CD4-positive, alpha-beta T cell (primary cell): ENCODE results near the gene CD226. TPM values are rescaled to one million over a fixed set of nuclear protein-coding genes. Genes with fewer than 3 reads are reported as not detected.

Source experiments
- ATAC-seq: fragments of 200-7000 bp; cut with Tn5 transposase; one replicate; pipeline ENCODE4 v1.10.0; 2022; ENCODE audit warnings: mild to moderate bottlenecking; ENCODE audit not compliant: poor library complexity
- CTCF ChIA-PET: fragments of 350-600 bp; sonication (Branson Sonifier 250); formaldehyde crosslinking; loops from one replicate; lab custom pipeline; 2021; ENCODE audit warnings: antibody characterized with exemption, inconsistent platforms; lab: Charles Lee
- POLR2A ChIA-PET: fragments of 350-600 bp; sonication (Branson Sonifier 250); formaldehyde crosslinking; loops from one replicate; lab custom pipeline; 2021; ENCODE audit warnings: antibody characterized with exemption, inconsistent platforms; lab: Charles Lee
- DNase-seq, 14 experiments: peaks; one replicate each; pipeline ENCODE4 v3.0.0-alpha.2; 2013 to 2020; ENCODE audit warnings: mixed read lengths in 2 of 14
- H3K27ac ChIP-seq, 2 donors: one replicate each; pipeline versions ENCODE4 v1.5.1 to v1.7.0; 2013; ENCODE audit warnings: low read length in 2 of 2, low read depth in 1 of 2, mild to moderate bottlenecking in 1 of 2
- H3K27me3 ChIP-seq, 2 experiments: 1 replicate in 1 of 2; 2 replicates in 1 of 2; pipeline versions ENCODE4 v1.6.1 to v1.7.0; 2013; ENCODE audit warnings: low read length in 2 of 2, control low read depth in 1 of 2, mild to moderate bottlenecking in 1 of 2, moderate library complexity in 1 of 2; ENCODE audit not compliant: insufficient read depth in 2 of 2, control insufficient read depth in 1 of 2
- H3K36me3 ChIP-seq: one replicate; pipeline ENCODE4 v1.6.1; 2013; ENCODE audit warnings: low read length, control low read depth; ENCODE audit not compliant: insufficient read depth
- H3K4me1 ChIP-seq: one replicate; pipeline ENCODE4 v1.6.1; 2013; ENCODE audit warnings: low read length, control low read depth; ENCODE audit not compliant: insufficient read depth
- H3K4me3 ChIP-seq: one replicate; pipeline ENCODE4 v1.5.1; 2013; ENCODE audit warnings: mild to moderate bottlenecking, low read length, moderate library complexity
- H3K9me3 ChIP-seq, 2 experiments: 1 replicate in 1 of 2; 2 replicates in 1 of 2; pipeline versions ENCODE4 v1.6.1 to v1.7.0; 2013; ENCODE audit warnings: low read length in 2 of 2, mild to moderate bottlenecking in 2 of 2, control low read depth in 1 of 2, moderate library complexity in 1 of 2; ENCODE audit not compliant: control insufficient read depth in 1 of 2, insufficient read depth in 1 of 2
- H3K27ac Mint-ChIP-seq: one replicate; pipeline ENCODE4 v1.8.0; 2020; ENCODE audit warnings: mixed read lengths
- H3K27me3 Mint-ChIP-seq: one replicate; pipeline ENCODE4 v1.8.0; 2021; ENCODE audit warnings: mixed read lengths
- H3K36me3 Mint-ChIP-seq: one replicate; pipeline ENCODE4 v1.8.0; 2021; ENCODE audit warnings: low read depth, mixed read lengths
- H3K4me1 Mint-ChIP-seq: one replicate; pipeline ENCODE4 v1.8.0; 2021; ENCODE audit warnings: low read depth, mixed read lengths
- H3K4me3 Mint-ChIP-seq: one replicate; pipeline ENCODE4 v1.8.0; 2020; ENCODE audit warnings: mild to moderate bottlenecking, mixed read lengths
- H3K9me3 Mint-ChIP-seq: one replicate; pipeline ENCODE4 v1.8.0; 2020; ENCODE audit warnings: mixed read lengths
- CTCF ChIP-seq: fragments of 200-600 bp; IDR thresholded peaks from one replicate; pipeline ENCODE4 v1.8.0; 2022; ENCODE audit warnings: antibody characterized with exemption, mild to moderate bottlenecking
- intact Hi-C, 2 experiments: fragments of 100-400 bp; cut with DNase I in 1 of 2; cut with micrococcal nuclease in 1 of 2; formaldehyde crosslinking; loops; one replicate each; pipeline versions ENCODE4 v1.15.1 to v1.9.0; 2023 to 2025; cut with DNase I, micrococcal nuclease
- total RNA-seq, 174 experiments: library from RNA in 2 of 174; stranded (reverse) in 2 of 174; gene quantifications; one replicate each; pipeline ENCODE4 v1.2.3 and lab custom pipeline; 2021 to 2026

Gene CD226
- total RNA-seq, 2 experiments from 2014 or later: 74.0 to 74.8 TPM

GRCh38 chr18:69929041-69929774 lies 18.5 kb downstream of the CD226 start:
- Histone ChIP-seq H3K27me3 (no peaks in the 10 kb centered on the region), H3K9me3 (no peaks in the 10 kb centered on the region), H3K27ac (no peak overlapping the region), H3K36me3 (peaks cover 49% of the 10 kb centered on the region), H3K4me1 (peaks cover 13% of the 10 kb centered on the region), H3K4me3 (no peak overlapping the region)
- DNase-seq (no peak), ATAC-seq (no peak)
- Mint-ChIP-seq H3K27me3 (no peaks in the 10 kb centered on the region), H3K9me3 (no peaks in the 10 kb centered on the region), H3K4me3 (no peak overlapping the region), H3K27ac (peak overlapping the region; percentile 52), H3K4me1 (peaks cover 60% of the 10 kb centered on the region), H3K36me3 (peaks cover 65% of the 10 kb centered on the region)
- no peak for TF ChIP-seq CTCF
- ChIA-PET CTCF (interaction anchor here (1.5 kb wide), 1 partner anchor 30 kb away, joined by 6 read pairs; no protein-coding TSS in a partner anchor), POLR2A (interaction anchor here (1.0 to 1.4 kb wide), 2 partner anchors 18 to 27 kb away, joined by 3 to 5 read pairs; partner anchors contain the start of gene CD226)
- intact Hi-C loops: no loop called here

DNA sequence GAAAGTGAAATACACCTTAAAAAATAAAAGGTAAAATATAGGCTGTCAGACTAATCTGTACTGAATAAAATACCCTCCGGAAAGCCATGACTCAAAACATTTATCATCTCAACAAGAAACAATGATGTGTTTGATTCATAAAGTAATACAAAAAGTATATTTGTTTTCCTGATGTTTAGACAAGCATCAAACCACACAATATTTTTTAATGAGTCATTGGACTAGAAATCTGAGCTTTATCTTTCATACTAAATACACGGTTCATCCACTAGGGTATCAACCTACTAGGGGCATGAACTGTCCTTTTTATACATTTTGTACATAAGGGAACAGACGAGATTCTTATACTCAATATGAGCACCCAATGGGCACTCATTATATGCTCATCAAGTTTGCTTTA lies 31.3 kb downstream of the CD226 start:
- no peak for ATAC-seq
- TF ChIP-seq CTCF: no peak
- POLR2A ChIA-PET: interaction anchor here (0.6 to 2.6 kb wide), 5 partner anchors 19 to 52 kb away, joined by 3 to 13 read pairs (median 3); no protein-coding TSS in a partner anchor

GRCh38 chr18:69908838-69909237 lies 38.8 kb downstream of the CD226 start:
- Mint-ChIP-seq H3K9me3 (no peaks in the 10 kb centered on the region), H3K27ac (peak overlapping the region; percentile 69), H3K27me3 (no peaks in the 10 kb centered on the region), H3K36me3 (peaks cover 83% of the 10 kb centered on the region), H3K4me3 (no peak overlapping the region), H3K4me1 (peaks cover 73% of the 10 kb centered on the region)
- TF ChIP-seq CTCF: no peak
- no peaks in the 10 kb centered on the region for H3K27me3 ChIP-seq
- H3K9me3 ChIP-seq: no peaks in the 10 kb centered on the region
- ATAC-seq (no peak), DNase-seq (no peak)
- no peak overlapping the region for H3K27ac ChIP-seq
- peaks cover 24% of the 10 kb centered on the region for H3K36me3 ChIP-seq
- intact Hi-C loops: no loop called here
- peaks cover 20% of the 10 kb centered on the region for H3K4me1 ChIP-seq
- CTCF ChIA-PET: no interaction called here
- POLR2A ChIA-PET: interaction anchor here (0.9 to 3.2 kb wide), 2 partner anchors 10 to 26 kb away, joined by 4 to 16 read pairs; no protein-coding TSS in a partner anchor
- H3K4me3 ChIP-seq: no peak overlapping the region

More for the DNA sequence above, 31.3 kb downstream of the CD226 start:
- Mint-ChIP-seq H3K36me3 (peaks cover 87% of the 10 kb centered on the region), H3K9me3 (no peaks in the 10 kb centered on the region), H3K4me3 (no peak overlapping the region), H3K27me3 (no peaks in the 10 kb centered on the region), H3K27ac (peak overlapping the region; percentile 61), H3K4me1 (peaks cover 84% of the 10 kb centered on the region)
- H3K36me3 ChIP-seq: peaks cover 16% of the 10 kb centered on the region
- intact Hi-C loops: no loop called here
- H3K27me3 ChIP-seq: no peaks in the 10 kb centered on the region
- no peak for DNase-seq
- no peak overlapping the region for H3K27ac ChIP-seq
- H3K9me3 ChIP-seq: no peaks in the 10 kb centered on the region
- CTCF ChIA-PET: interaction anchor here (1.0 kb wide), 2 partner anchors 18 to 38 kb away, joined by 3 to 6 read pairs; no protein-coding TSS in a partner anchor
- H3K4me1 ChIP-seq: peaks cover 21% of the 10 kb centered on the region
- H3K4me3 ChIP-seq: no peak overlapping the region
